HCT116 (cell line): ENCODE measurements around the gene RTF2. TPM values are rescaled to one million over a fixed set of nuclear protein-coding genes. Genes with fewer than 3 reads are reported as not detected.

Source experiments
- ATAC-seq: fragments of 200-7000 bp; cut with Tn5 transposase; 2 replicates; pipeline ENCODE4 v1.9.1; 2020; ENCODE audit warnings: mild to moderate bottlenecking, moderate library complexity
- BruUV-seq: library from RNA; stranded (reverse); fragments of 400-500 nt; replicated peaks from 2 replicates; lab custom pipeline; 2021; lab: Mats Ljungman, UMichigan
- CTCF ChIA-PET: fragments of 300-600 bp; sonication (Branson Sonifier 250); formaldehyde crosslinking; loops from one replicate; lab custom pipeline; 2021; ENCODE audit warnings: antibody characterized with exemption; lab: Charles Lee
- POLR2A ChIA-PET: fragments of 300-600, 350-600 bp; sonication (Branson Sonifier 250); formaldehyde crosslinking; loops from one replicate; lab custom pipeline; 2021; ENCODE audit warnings: antibody characterized with exemption; lab: Charles Lee
- RAD21 ChIA-PET, 2 experiments: fragments of 300-600 bp; sonication (Branson Sonifier 250); formaldehyde crosslinking; loops; one replicate each; lab custom pipeline; 2023; ENCODE audit warnings: low total read pairs in 2 of 2; ENCODE audit not compliant: uncharacterized antibody in 2 of 2, unreplicated experiment in 2 of 2, low non-redundant PET in 1 of 2; lab: Charles Lee
- DNase-seq: peaks from one replicate; pipeline ENCODE4 v3.0.0-alpha.2; 2010; ENCODE audit warnings: low read depth, low spot score
- H2AFZ ChIP-seq: fragments of 200-600 bp; shearing (Covaris generic), sonication (generic); 2 replicates; pipeline ENCODE4 v1.6.1; 2017; ENCODE audit warnings: low read depth, mixed run types, mixed read lengths, antibody characterized with exemption, low read length; ENCODE audit not compliant: poor library complexity, severe bottlenecking
- H3K27ac ChIP-seq: 2 replicates; pipeline ENCODE4 v1.5.1; 2012; ENCODE audit warnings: low read depth, low read length
- H3K27me3 ChIP-seq: fragments of 200-600 bp; sonication (generic); 2 replicates; pipeline ENCODE4 v1.6.1; 2016; ENCODE audit warnings: mixed run types, low read length, mixed read lengths; ENCODE audit not compliant: insufficient read depth
- H3K36me3 ChIP-seq, 2 experiments: fragments of 200-500 bp in 1 of 2; fragments of 200-600 bp in 1 of 2; sonication (Bioruptor generic) in 1 of 2; sonication (generic) in 1 of 2; 2 replicates each; pipeline versions ENCODE4 v1.5.1 to v1.6.1; 2014 to 2016; ENCODE audit warnings: low read length in 2 of 2, inconsistent platforms in 1 of 2, mixed read lengths in 1 of 2, mixed run types in 1 of 2; ENCODE audit not compliant: insufficient read depth in 2 of 2, control insufficient read depth in 1 of 2
- H3K4me1 ChIP-seq, 2 experiments: fragments of 200-600 bp in 1 of 2; sonication (generic) in 1 of 2; 2 replicates each; pipeline versions ENCODE4 v1.5.1 to v1.6.1; 2012 to 2017; ENCODE audit warnings: low read length in 2 of 2, inconsistent platforms in 1 of 2, mild to moderate bottlenecking in 1 of 2, mixed read lengths in 1 of 2, mixed run types in 1 of 2, moderate library complexity in 1 of 2; ENCODE audit not compliant: insufficient read depth in 2 of 2, control insufficient read depth in 1 of 2
- H3K4me2 ChIP-seq: fragments of 200-600 bp; sonication (generic); 2 replicates; pipeline ENCODE4 v1.6.1; 2017; ENCODE audit warnings: mixed run types, low read length, mixed read lengths
- H3K4me3 ChIP-seq, 2 experiments: fragments of 200-600 bp in 1 of 2; sonication (generic) in 1 of 2; replicated peaks in 1 of 2; 2 replicates each; pipeline ENCODE4 v1.5.1; 2011 to 2016; ENCODE audit warnings: low read length in 2 of 2, control low read depth in 1 of 2, low read depth in 1 of 2, mild to moderate bottlenecking in 1 of 2, mixed read lengths in 1 of 2, mixed run types in 1 of 2
- H3K79me2 ChIP-seq: fragments of 200-600 bp; sonication (generic); 2 replicates; pipeline ENCODE4 v1.6.1; 2017; ENCODE audit warnings: mild to moderate bottlenecking, mixed run types, low read length, moderate library complexity, mixed read lengths; ENCODE audit not compliant: insufficient read depth
- H3K9ac ChIP-seq: fragments of 200-600 bp; sonication (generic); 2 replicates; pipeline ENCODE4 v1.6.1; 2016; ENCODE audit warnings: low read length, mixed read lengths
- H3K9me2 ChIP-seq: fragments of 200-600 bp; sonication (generic), shearing (Covaris generic); 2 replicates; pipeline ENCODE4 v1.6.1; 2017; ENCODE audit warnings: mixed run types, mild to moderate bottlenecking, moderate library complexity; ENCODE audit not compliant: insufficient read depth
- H3K9me3 ChIP-seq, 2 experiments: fragments of 200-500 bp in 1 of 2; fragments of 200-600 bp in 1 of 2; sonication (Bioruptor generic) in 1 of 2; sonication (generic) in 1 of 2; 2 replicates each; pipeline ENCODE4 v1.6.1; 2014 to 2017; ENCODE audit warnings: low read length in 2 of 2, mixed read lengths in 2 of 2, inconsistent platforms in 1 of 2, low read depth in 1 of 2, mild to moderate bottlenecking in 1 of 2, mixed run types in 1 of 2, moderate library complexity in 1 of 2; ENCODE audit not compliant: control insufficient read depth in 1 of 2, insufficient read depth in 1 of 2
- H4K20me1 ChIP-seq: fragments of 200-600 bp; sonication (generic), shearing (Covaris generic); 2 replicates; pipeline ENCODE4 v1.6.1; 2017; ENCODE audit warnings: mixed run types, mild to moderate bottlenecking, moderate library complexity; ENCODE audit not compliant: insufficient read depth
- CBX3 ChIP-seq: IDR thresholded peaks from 2 replicates; pipeline ENCODE4 v1.6.1; 2012; ENCODE audit warnings: low read depth
- EGR1 ChIP-seq: IDR thresholded peaks from 2 replicates; pipeline ENCODE4 v1.6.1; 2012; ENCODE audit warnings: low read depth
- JUND ChIP-seq: IDR thresholded peaks from 2 replicates; pipeline ENCODE4 v1.6.1; 2012
- SIN3A ChIP-seq: IDR thresholded peaks from 2 replicates; pipeline ENCODE4 v1.6.1; 2012; ENCODE audit warnings: low read depth
- SP1 ChIP-seq: IDR thresholded peaks from 2 replicates; pipeline ENCODE4 v1.6.1; 2012; ENCODE audit warnings: low read depth
- TCF7L2 ChIP-seq: IDR thresholded peaks from 2 replicates; pipeline ENCODE4 v1.7.0; 2011; ENCODE audit warnings: borderline replicate concordance, inconsistent platforms; ENCODE audit not compliant: insufficient read depth, insufficient read length; ENCODE audit errors: extremely low read depth
- intact Hi-C: fragments of 100-400 bp; cut with micrococcal nuclease; formaldehyde crosslinking; loops from 2 replicates; pipeline ENCODE4 v1.10.0; 2022
- total RNA-seq: library from RNA; stranded (reverse); gene quantifications from one replicate; pipeline ENCODE4 v1.2.1, GENCODE V29; 2021; ENCODE audit not compliant: unreplicated experiment
- TF ChIP-seq, protein P1 (sequence below): IDR thresholded peaks from 2 replicates; pipeline ENCODE4 v1.6.1; 2012
- TF ChIP-seq, protein P2 (sequence below), 3 experiments: fragments of 200-600 bp in 1 of 3; sonication (generic) in 1 of 3; IDR thresholded peaks in 2 of 3; conservative IDR thresholded peaks in 1 of 3; 2 replicates each; pipeline ENCODE4 v1.5.1; 2012 to 2017; ENCODE audit warnings: low read depth in 2 of 3, low read length in 2 of 3, antibody characterized with exemption in 1 of 3, borderline replicate concordance in 1 of 3, control low read depth in 1 of 3, mild to moderate bottlenecking in 1 of 3, mixed read lengths in 1 of 3, mixed run types in 1 of 3, moderate library complexity in 1 of 3; ENCODE audit not compliant: insufficient read depth in 1 of 3

The RTF2 gene
- total RNA-seq, 1 experiment from 2014 or later: 73.8 TPM

DNA sequence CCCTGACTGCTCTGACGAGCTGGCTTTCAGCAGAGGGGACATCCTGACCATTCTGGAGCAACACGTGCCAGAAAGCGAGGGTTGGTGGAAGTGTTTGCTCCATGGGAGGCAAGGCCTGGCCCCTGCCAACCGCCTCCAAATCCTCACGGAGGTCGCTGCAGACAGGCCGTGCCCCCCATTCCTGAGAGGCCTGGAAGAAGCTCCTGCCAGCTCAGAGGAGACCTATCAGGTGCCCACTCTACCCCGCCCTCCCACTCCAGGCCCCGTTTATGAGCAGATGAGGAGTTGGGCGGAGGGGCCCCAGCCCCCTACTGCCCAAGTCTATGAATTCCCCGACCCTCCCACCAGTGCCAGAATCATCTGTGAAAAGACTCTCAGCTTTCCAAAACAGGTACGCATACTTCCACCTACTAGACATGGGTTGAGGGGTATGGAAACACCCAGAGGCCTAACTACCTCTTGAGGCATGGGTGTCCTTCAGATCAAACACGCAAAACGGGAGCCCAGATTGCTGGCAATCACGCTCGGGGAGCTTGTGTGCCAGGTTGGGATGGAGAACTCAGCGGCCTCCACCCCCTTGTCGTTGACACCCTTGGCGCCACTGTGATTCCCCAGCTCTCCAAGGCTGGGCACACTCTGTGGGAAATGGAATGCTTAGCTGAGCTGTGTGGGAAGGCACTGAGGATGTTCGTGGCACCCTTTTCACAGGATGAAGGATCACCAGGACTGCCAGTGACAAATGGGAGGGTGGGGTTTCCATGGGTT lies 31.0 kb upstream of the RTF2 start (continued):
- no peak for TF ChIP-seq TCF7L2
- TF ChIP-seq CBX3: no peak
- TF ChIP-seq, protein P1, sequence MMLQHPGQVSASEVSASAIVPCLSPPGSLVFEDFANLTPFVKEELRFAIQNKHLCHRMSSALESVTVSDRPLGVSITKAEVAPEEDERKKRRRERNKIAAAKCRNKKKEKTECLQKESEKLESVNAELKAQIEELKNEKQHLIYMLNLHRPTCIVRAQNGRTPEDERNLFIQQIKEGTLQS: no peak

DNA sequence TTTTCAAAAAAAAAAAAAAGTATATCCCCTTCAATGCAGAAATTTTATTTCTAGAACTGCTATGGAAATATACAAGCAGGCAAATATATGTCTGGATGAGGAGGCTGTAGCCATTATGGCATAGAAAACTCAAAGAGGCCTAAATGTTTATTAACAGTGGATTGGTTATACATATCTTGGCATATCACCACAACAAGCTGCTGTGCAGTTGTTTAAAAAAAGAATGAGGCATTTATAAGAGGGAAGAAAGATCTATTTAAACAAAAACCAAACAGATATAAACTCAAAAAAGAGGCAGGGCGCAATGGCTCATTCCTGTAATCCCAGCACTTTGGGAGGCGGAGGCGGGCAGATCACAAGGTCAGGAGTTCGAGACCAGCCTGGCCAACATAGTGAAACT lies 30.1 kb upstream of the RTF2 start:
- H3K9me3 ChIP-seq: no peaks in the 10 kb centered on the region
- no peaks in the 10 kb centered on the region for H3K9me2 ChIP-seq
- H3K27me3 ChIP-seq: no peaks in the 10 kb centered on the region
- ChIA-PET CTCF (no interaction called here), POLR2A (no interaction called here), RAD21 (no interaction called here)
- no peak for TF ChIP-seq JUND
- TF ChIP-seq CBX3: no peak
- TF ChIP-seq EGR1: no peak
- no TSS peak for BruUV-seq
- H2AFZ ChIP-seq: no peak overlapping the region
- no peaks in the 10 kb centered on the region for H3K36me3 ChIP-seq
- ATAC-seq (no peak), DNase-seq (no peak)
- no peak overlapping the region for H3K27ac ChIP-seq
- no peaks in the 10 kb centered on the region for H3K4me1 ChIP-seq
- H3K9ac ChIP-seq: no peak overlapping the region
- no peaks in the 10 kb centered on the region for H3K79me2 ChIP-seq
- H3K4me3 ChIP-seq: no peak overlapping the region
- H4K20me1 ChIP-seq: no peaks in the 10 kb centered on the region
- no peak overlapping the region for H3K4me2 ChIP-seq
- intact Hi-C loops: no loop called here

DNA sequence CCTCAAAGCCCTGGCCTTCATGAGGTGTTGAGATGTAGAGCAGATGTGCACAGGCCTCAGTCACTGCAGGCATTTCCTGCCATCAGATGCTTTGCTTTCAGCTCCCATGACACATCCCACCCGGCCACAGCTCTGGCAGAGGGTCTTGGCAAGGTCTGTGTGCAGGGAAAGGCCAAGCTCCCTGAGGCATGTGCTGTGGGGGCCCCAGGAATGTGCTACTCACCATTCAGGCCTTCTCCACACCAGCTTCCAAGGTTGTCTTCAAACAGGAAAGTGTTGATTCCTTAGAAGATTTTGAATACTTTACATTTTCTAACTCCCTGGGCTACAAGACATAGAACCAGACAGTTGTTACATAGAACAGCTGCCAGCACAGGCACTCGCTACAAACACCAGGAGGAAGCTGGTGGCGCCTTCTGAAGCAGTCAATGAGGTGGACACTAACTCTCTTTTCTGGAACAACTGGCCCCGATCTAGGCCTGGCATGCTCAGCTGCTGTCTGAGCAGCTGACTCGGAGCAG lies 28.6 kb upstream of the RTF2 start:
- POLR2A ChIA-PET: no interaction called here
- Histone ChIP-seq H3K27ac (no peak overlapping the region), H3K9me2 (no peaks in the 10 kb centered on the region), H4K20me1 (no peaks in the 10 kb centered on the region), H3K4me3 (no peak overlapping the region)
- intact Hi-C loops: no loop called here
- no peak for TF ChIP-seq SP1
- TF ChIP-seq, protein P2, sequence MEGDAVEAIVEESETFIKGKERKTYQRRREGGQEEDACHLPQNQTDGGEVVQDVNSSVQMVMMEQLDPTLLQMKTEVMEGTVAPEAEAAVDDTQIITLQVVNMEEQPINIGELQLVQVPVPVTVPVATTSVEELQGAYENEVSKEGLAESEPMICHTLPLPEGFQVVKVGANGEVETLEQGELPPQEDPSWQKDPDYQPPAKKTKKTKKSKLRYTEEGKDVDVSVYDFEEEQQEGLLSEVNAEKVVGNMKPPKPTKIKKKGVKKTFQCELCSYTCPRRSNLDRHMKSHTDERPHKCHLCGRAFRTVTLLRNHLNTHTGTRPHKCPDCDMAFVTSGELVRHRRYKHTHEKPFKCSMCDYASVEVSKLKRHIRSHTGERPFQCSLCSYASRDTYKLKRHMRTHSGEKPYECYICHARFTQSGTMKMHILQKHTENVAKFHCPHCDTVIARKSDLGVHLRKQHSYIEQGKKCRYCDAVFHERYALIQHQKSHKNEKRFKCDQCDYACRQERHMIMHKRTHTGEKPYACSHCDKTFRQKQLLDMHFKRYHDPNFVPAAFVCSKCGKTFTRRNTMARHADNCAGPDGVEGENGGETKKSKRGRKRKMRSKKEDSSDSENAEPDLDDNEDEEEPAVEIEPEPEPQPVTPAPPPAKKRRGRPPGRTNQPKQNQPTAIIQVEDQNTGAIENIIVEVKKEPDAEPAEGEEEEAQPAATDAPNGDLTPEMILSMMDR (IDR thresholded peaks at IDR 0.05 in 2 of 3, conservative IDR thresholded peaks at IDR 0.05 in 1 of 3; ENCODE audit: borderline replicate concordance in 1 of 3, insufficient read depth in 1 of 3, low read depth in 2 of 3, low read length in 2 of 3): no peak
- no peak for TF ChIP-seq SIN3A
- no peak for TF ChIP-seq TCF7L2
- no peak for TF ChIP-seq CBX3
- TF ChIP-seq, all 23 proteins: peak for 0
- ATAC-seq (no peak), DNase-seq (no peak)
- H3K4me1 ChIP-seq: no peaks in the 10 kb centered on the region
- no TSS peak for BruUV-seq
- H2AFZ ChIP-seq: no peak overlapping the region
- no peaks in the 10 kb centered on the region for H3K36me3 ChIP-seq
- H3K9ac ChIP-seq: no peak overlapping the region
- H3K79me2 ChIP-seq: no peaks in the 10 kb centered on the region
- ChIA-PET CTCF (no interaction called here), RAD21 (no interaction called here)
- H3K27me3 ChIP-seq: no peaks in the 10 kb centered on the region
- no peaks in the 10 kb centered on the region for H3K9me3 ChIP-seq
- H3K4me2 ChIP-seq: no peak overlapping the region
